Measurements from ENCODE around the gene ZC3H4.

ZC3H4 gene

GRCh38 chr19:47018923-47019322, 94.7 kb downstream of the ZC3H4 start:
- no peak for DNase-seq

Data from NCI-H510A (cell line).